Measurements from ENCODE around the gene TLN1.

GRCh38 chr9:35738186-35738585, 6.2 kb upstream of the TLN1 start:
- TF ChIP-seq CTCF (IDR thresholded peaks at IDR 0.05 in 8 of 11, conservative IDR thresholded peaks at IDR 0.05 in 3 of 11) (no peak), POLR2A (IDR thresholded peaks at IDR 0.05) (no peak)

Data from spleen (tissue), 7 donors.